Cerebellar cortex (tissue), 1 donor: ENCODE measurements around the gene ADAMTS14.

ENCODE experiments used
- DNase-seq: peaks from one replicate; pipeline ENCODE4 v3.0.0-alpha.2; 2015; ENCODE audit warnings: low spot score

Gene ADAMTS14

DNA sequence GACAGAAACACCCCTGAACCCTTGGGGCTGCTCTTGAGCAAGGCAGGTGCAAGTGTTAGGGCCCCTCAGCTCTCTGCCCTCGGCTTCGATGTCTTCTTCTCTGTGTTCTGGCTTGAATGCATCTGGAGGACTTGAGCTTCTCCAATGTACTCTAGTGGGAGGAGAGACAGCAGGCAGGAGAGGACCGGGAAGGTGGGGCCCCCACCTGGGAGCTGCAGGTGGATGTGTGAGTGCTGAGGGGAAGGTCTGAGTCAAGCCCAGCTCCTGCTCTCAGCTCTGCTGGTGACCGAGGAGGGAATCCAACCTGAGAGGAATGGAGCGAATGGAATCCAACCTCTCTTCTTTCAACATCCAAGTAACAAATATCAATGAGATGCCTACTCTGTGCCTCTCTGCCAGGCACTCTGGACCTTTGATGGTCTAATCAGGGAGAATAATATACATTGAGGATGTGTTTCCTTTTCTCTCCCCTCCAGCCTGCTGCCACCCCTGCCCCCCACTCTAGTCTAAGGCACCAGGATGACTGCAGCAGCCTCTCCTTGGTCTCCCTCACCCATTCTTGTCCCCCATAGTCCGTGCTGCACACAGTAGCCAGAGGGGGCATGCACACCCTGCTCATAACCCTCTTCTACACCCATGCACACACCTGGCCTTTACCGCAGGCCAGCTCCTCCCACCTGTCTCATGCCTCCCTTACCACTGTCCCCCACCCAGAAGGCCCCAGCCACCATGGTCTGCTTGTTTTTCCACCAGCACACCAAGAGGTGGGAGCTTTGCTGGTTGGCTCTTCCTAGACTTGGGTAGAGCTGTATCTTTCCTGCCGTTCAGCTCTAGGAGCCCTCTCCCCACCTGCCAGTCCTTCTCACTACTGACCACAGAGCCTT is 99.2 kb downstream of the ADAMTS14 start:
- DNase-seq = no peak

DNA sequence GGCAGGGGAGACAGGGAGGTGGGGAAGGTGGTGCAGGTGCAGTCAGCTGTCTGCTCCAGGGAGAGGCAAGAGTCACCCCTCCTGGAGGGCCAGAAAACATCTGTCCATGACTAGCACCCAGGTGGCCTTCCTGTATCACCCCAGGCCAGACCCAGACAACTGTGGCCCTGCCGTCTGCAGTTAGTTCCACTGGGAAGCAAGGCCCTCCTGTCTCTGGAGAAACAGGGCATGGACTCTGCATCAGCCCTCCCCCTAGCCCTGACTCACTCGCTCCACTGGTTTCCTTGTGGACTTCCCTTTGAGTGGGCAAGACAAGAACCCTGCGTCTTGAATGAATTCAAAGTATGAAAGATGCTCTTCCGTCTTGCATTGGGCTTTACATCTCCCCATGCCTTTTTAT is 100.3 kb downstream of the ADAMTS14 start:
- no peak for DNase-seq

DNA sequence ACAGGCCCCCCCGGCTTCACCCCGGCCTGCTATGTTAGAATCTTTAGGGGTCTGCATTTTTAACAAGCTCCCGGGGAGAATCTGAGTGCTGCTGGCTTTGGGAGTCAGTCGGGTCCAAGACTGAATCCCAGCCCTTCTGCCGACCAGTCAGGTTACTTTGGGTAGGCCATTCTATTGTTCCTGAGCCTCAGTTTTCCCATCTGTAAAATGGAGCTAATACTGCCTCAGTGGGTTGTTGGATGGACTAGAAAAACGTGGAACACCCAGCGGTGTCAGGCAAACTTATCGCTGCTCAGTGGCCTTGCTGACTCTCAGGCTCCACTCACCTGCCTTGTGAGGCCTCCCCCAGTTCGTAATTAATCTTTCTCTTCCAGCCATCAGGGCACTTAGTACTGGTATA is 101.2 kb downstream of the ADAMTS14 start:
- no peak for DNase-seq

DNA sequence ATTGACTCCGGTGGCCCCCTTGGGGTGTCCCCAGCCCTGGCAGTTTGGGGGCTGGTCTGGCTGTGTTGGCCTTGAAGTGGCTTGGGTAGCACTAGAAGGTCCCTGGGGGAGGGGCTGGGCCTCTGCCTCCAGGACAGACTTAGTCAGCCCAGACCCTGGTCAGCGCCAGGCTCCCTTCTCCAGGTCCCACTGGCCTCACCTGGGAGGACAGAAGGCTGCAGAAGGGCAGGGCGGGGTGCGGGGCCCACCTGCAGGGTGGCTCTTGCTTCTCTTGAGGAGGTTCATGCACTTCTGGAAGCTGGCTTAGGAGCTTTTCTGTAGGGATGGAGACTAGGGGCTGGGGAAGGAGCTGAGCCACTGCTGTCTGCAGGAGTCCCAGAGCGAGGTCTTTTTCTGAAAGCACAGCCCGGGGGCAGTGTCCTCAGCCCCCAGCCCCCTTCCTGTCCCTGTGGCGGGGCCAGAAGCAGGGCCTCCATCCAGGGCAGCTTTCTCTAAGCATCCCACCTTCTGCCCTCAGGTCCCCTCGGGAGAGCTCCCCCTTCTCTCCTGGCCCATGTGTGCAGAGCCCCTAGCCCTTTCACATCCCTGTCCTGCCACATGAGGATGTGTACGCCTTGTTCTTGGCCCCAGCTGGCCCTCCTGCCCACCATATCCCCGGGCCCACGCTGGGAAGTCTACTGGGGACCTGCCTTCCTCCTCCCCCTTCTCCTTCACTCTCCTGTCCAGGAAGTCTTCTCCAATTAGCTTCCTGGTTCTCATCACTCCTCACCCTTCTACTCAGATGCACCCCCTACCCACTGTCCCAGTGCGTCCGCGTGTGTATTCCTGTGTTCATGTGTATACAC is 101.9 kb downstream of the ADAMTS14 start:
- no peak for DNase-seq

DNA sequence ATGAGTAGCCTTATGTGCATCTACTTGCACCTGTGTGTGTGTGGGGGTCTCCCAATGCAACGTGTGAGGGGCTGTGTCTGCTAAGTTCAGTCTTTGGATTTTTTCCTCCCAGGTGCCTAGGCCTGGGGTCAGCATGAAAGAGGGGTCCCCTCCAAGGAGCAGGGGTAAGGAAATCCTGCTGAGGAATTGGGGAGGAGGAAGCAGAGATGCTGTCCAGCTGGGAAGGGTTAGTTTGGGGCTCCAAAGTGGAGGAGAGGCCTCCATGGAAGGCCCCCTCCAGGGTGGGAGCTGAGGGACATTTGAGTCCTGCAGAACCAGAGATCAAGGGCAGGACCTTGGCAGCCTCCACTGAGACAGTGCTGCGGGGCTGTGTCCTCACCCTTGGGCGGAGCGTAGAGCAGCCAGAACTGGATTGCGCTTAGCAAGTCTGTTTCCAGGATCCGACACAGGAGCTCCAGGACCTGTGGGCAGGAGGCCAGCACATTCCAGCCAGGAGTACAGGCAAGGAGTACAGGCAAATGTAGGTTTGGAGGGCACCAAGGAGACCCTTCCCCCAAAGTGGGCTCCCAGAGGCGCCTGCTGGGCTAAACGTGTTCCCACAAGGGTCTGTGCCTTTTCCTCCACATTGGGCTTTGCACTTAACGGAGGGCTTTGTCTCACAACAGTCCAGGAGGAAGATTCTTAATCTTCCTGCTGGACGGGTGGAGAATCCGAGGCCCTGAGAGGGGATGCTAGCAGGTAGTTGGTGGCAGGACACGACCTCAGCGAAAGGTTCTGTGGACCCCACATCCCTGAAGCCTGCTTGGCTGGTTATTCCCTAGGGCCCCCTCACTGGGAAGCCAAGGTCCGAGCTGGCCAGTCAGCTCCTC is 102.7 kb downstream of the ADAMTS14 start:
- no peak for DNase-seq

DNA sequence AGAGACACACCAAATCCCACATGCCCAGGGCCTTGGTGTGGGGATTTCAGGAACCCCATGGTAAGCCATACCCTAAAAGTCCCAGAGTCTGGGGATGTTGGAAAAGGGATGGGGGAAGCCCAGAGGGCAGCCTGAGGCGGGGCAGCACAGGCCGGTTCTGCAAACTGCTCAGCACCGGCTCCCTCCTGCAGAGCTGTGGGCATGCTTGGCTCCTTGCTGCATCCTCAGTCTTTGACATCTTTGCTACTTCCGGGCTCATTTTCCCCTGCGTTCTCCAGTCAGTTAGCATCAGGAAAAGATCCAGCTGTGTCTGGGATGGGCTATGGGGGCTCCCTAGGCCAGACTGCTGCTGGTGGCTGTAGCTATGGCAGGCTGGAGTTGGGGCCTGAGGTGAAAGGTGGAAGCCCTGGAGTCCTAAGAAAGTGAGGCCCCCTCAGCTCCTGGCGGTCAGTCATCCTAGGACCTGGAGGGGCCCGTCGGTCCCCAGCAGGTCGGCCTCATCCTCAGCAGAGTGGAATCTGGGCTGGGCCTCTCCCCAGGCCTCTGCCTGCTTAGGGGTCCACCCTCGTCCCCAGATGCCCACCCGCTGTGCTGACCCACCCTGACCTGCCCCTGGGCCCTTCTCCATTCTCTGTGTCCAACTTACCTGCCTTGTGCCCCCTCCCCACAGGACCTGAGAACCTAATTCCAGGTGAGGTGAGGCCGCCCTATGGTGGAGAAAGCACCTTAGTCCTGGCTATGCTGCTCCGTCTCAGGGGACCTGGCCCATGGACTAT is 103.6 kb downstream of the ADAMTS14 start:
- no peak for DNase-seq

DNA sequence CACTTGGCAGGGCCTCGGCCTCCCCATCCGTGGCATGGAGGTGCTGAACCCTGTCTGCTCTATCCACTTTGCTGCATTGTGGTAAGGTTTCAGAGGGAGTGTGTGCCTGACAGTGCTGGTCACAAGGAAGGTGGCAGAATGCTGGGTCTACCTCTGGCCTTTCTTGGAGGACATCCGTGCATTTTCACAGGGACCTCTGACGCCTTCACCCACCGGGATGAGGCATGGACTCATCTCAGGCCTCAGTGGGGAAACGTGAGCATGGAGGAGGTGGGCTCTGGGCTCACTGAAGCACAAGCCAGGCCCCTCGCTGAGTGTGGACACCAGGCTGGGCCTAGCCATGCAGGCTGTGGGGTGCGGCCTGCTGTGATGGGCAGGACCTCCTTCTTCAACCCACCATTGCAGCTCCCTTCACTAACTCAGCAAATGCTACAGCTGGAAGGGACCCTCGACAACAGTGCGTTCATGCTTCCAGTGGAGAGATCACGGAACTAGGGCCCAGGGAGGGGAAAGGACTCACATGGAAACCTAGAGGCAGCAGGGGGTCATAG is 104.2 kb downstream of the ADAMTS14 start:
- no peak for DNase-seq

DNA sequence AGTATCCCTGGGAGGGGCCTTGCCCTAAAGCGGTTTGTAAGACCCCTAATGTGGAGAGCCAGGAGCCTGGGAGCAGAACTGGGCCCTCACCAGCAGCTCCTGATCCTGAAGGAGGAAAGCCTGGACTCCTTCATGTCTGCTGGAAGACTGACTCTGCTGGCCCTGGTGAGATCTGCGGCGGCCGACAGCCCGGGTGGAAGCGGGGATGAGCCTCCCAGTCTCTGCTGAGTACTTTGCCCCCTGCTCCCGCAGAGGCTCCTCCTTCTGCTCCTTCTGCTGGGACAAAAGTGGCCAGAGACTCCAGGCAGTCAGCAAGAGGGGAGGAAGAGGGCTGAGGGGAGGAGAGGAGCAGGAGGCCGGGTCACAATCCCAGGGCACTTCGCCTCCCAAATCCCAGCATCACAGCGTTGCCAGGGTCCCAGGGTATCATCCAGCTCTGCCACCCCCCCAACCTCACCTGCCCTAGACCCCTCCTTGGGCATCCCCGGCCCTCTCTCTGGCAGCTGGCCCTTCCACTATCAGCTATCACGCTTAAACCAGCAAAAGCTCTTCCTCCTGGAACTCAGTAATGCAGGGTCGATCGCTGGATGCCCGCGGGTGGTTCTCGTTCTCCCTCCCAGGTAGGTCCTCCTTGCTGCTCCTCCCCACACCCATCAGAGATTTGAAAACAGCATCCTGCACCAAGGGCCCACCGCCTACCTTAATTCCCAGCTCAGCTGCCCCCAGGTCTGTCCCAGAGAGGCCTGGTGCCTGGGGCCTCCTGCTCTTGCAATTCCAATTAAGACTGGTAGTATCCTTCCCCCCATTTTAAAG is 105.0 kb downstream of the ADAMTS14 start:
- no peak for DNase-seq

DNA sequence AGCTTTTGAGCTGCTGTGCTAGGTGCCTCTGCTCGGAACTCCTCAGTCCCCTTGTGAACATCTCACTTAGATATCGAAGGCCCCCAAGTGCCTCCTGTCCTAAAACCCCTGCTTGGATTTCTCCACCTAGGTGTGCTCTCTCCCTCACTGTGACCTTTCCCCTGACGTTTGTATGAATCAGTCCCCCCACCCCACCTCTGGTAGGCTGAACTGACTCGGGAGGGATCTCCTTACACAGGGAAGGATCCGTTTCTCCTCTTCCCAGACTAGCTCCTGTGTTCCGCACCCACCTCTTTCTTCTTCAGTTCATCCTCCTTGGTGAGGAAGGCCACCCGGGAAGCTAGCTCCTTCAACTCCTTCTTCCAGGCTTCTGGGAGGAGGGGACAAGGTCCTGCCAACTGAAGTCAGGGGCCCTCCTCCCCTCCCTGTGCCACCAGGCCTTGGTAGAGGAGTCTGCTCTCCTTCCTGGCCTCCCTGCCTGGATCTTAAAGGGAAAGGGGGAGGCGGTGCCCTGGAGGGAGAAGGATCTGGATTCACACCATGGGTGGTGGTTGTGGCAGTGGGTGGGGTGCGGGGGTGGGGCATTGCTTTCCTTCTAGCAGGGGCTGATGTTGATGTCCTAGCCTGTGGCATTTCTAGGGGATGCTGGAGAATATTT is 106.1 kb downstream of the ADAMTS14 start:
- no peak for DNase-seq

DNA sequence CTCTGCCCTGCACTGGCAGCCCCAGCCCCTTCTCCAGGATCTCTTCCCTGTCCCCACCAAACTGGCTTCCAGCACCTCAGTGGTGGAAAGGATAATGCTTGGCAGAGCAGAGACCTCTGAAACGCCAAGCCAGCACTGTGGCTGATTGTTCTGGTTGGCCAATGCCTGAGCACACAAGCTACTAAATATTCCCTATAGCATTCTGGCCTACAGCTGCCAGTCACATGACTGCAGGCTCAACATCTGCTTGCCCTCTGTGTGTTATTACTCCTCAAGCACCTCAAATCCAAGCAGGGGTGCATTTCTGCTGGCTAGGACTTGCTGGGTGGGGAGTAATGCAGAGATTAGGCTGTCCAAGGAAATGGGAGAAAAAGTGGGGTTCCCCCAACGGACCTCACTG is 106.8 kb downstream of the ADAMTS14 start:
- no peak for DNase-seq

DNA sequence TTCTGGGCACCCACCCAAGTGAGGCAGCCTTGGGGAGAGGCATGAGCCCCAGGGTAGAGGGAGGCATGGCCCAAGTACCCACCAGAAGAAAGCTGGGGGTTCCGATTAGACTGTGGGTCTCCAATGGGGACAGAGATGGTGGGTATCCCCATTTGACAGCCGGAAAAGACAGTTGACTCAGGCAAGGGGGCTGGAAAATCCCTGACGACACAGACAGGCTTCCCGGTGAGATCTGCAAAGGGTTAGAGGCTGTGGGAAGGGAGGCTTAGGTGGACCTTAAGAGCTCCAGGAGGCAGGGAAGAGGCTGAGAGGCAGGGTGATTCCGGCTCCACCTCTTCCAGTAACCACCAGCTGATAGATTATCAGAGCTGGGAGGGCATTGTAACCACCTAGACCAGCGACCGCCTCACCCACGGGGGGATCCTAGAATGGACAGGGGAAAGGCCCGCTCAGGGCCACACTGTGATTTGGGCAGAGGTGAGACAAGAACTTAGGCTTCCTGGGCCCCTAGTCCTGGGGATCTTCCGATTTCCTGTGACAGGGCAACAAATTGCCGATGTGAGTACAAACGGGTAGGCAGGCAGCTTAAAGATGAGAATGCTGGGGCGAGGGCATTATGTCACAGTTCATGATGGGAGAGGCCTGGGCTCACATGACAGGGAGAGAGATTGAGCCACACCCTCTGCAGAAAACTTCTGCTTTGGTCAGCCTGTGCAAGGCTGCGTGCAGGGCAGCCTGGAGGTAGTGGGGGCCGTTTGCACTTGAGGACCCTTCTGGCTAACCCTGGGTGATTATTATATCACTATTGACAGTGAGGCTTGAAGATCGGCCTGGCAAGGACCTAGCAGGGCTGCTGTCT is 107.4 kb downstream of the ADAMTS14 start:
- DNase-seq = no peak

DNA sequence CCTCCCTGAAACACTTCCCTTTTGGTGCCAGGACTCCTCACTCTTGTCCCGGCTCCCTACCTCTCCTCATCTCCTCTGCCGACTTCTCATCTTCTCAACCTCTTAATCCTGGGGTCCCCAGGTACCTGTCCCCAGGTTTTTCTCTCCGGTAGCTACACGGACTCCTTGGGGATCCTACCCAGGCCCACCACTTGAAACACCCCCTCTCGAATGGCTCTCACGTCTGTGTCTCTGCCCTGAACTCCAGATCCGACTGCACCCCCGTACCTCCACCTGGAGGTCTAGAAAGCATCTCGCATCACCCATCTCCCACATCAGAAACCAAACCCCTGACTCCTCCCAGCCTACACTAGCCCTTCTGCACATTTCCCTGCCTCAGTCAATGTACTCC is 108.1 kb downstream of the ADAMTS14 start:
- no peak for DNase-seq

DNA sequence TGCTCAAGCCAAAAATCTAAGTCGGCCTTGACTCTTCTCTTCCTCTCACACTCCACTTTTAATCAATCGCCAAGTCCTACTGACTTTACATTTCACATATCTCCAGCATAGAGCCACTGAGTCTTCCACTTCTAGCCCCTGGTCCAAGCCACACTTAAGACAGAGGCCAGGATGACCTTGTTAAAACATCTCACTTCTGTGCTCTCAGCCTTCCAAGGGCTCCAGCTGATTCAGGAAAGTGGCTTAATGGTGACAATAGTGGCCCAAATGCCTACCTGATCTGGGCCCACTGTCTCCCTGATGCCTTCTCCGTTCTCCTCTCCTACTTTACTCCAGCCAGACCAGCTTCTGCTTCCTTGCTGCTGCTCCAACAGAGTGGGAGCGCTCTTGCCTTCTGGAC is 108.5 kb downstream of the ADAMTS14 start:
- DNase-seq = no peak

DNA sequence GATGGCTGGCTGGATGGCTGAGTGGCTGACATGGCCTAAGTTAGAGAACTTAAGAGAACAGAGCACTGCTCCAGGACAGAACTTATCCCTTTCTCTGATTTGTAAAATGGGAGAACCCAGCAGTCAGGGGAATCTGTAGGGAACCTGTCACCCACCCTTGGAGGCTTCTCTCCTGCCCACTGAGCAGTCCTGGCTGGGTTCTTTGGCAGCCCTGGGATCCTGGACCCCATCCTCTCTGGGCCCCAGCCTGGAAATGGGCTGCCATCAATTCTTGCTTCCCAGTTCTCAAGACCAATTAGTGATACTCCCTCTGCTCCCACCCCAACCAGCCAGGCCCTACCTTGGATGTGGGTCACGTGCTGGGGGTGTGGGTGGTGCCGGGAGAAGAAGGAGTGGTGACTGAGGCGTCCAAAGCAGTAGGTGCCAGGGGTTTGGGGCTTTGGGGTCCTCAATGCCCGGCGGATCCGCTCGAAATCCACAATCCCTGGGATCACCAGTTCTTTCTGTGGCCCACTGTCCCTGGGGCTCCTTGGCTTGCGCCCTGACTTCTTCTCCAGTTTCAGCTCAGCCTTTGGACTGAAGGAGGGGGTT is 109.2 kb downstream of the ADAMTS14 start:
- no peak for DNase-seq

DNA sequence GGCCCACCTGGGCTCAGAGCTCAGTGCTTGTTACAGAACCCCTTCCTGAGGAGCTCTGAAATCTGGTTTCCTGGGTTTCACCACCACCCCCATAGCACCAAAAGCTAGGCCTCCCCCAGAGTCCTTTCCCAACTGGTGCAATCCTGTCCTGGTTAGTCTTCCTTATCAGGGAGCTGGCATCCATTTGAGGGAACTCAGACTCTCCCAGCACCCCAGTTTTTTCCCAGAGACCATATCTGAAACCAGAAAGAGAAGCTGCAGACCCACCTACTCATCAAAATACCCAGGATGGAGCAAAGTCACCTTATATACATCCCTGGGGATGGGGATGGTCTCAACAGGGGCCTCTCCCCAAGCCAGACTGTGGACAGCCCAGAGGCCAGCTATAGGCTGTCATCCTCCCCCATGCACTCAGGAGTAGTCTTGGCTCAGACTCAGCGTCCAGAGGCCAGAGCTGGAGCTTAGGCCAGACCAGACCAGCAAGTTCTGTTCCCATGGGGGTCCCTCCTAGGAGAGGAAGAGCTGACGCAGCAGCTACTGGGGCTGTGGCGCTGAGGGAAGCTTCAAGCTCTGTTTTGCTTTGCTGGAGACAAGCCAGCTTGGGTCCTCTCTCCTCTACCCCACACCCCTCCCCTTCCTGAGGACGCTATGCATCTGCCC is 109.9 kb downstream of the ADAMTS14 start:
- no peak for DNase-seq

DNA sequence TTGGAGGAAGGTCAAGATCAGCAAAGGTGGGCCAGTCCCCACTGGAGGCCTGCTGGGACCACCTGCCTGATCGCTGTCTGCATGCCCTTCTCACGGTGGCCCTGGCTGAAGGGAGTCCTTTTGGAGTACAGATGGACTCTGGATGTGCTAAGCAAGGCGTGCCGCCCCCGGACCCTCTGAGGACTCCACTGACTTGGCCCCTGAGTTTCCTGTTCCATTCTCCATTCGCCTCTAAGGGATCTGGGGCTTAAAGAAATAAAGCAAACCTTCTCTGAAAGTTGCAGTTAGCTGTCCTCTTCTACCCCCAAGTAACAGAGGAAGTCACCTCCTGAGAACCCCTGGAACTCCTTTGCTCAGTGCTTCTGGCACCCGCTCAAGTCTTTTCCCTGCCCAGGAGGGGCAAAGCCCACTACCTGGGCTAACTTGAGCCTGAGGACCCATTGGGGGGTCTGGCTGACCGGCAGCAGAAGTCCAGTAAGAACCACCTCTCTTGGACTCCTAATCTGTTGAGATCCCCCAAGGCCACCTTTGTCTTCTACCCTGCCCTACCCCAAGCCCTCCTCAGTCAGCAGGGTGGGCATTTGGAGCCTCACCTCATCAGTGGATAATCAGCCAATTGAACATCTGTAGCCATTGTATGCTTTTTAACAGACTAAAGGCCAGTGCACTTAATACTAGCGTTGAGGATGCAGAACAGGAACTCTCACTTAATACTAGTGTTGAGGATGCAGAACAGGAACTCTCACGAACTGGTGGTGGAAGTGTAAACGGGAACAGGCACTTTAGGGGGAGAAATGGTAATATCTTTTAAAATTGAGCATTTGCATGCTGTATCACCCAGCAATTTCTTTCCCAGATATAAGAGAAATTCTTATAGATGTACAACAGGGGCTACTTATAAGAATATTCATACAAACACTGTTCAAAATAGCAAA is 110.7 kb downstream of the ADAMTS14 start:
- no peak for DNase-seq

DNA sequence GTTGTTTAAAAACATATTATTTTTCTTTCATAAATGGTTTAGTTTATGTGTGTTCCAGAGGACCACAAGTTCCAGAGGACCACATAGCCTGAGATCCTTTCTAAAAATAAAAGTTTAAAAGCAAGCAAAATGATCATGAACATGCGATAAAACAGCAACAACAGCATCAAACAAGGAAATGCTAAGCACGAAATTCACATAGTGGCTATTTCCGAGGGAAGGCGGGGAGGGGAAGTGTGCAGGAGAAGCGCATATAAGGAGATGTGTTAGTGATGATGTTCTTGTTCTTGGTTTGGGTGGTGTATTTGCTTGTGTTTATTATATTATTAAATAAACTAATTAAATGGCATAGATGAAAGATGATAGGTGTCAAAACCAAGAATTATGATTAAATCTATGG is 111.7 kb downstream of the ADAMTS14 start:
- DNase-seq = no peak
